H9 (cell line): ENCODE data around the gene PCBP4. TPM values are rescaled to one million over a fixed set of nuclear protein-coding genes. Genes with fewer than 3 reads are reported as not detected.
A peak's percentile ranks its signal among the peaks of the same experiment; 100 is the strongest.

ENCODE experiments used
- DNase-seq: peaks from one replicate; pipeline ENCODE4 v3.0.0-alpha.2; 2017
- H2AFZ ChIP-seq: one replicate; pipeline ENCODE4 v1.6.1; 2013; ENCODE audit warnings: mild to moderate bottlenecking, low read length, control low read depth, moderate library complexity
- H2AK5ac ChIP-seq: 2 replicates; pipeline ENCODE4 v1.6.1; 2013; ENCODE audit warnings: low read length, control low read depth, mixed read lengths; ENCODE audit not compliant: insufficient read length
- H2BK120ac ChIP-seq: one replicate; pipeline ENCODE4 v1.6.1; 2013; ENCODE audit warnings: low read depth, mild to moderate bottlenecking, low read length, control low read depth, inconsistent platforms; ENCODE audit not compliant: poor library complexity, severe bottlenecking
- H2BK12ac ChIP-seq: 2 replicates; pipeline ENCODE4 v1.6.1; 2013; ENCODE audit warnings: low read length, control low read depth, mixed read lengths, low read depth; ENCODE audit not compliant: insufficient read length
- H2BK15ac ChIP-seq: 2 replicates; pipeline ENCODE4 v1.6.1; 2013; ENCODE audit warnings: low read depth, low read length, control low read depth
- H2BK20ac ChIP-seq: one replicate; pipeline ENCODE4 v1.6.1; 2013; ENCODE audit warnings: low read depth, mild to moderate bottlenecking, low read length, control low read depth, inconsistent platforms; ENCODE audit not compliant: poor library complexity, severe bottlenecking
- H2BK5ac ChIP-seq: 2 replicates; pipeline ENCODE4 v1.6.1; 2013; ENCODE audit warnings: low read length, control low read depth, mixed read lengths; ENCODE audit not compliant: insufficient read length
- H3K14ac ChIP-seq: 2 replicates; pipeline ENCODE4 v1.6.1; 2013; ENCODE audit warnings: low read length, control low read depth; ENCODE audit not compliant: insufficient read depth
- H3K18ac ChIP-seq: 2 replicates; pipeline ENCODE4 v1.6.1; 2013; ENCODE audit warnings: low read depth, mild to moderate bottlenecking, mixed read lengths, low read length, control low read depth; ENCODE audit not compliant: insufficient read length
- H3K23ac ChIP-seq: 2 replicates; pipeline ENCODE4 v1.6.1; 2013; ENCODE audit warnings: low read length, control low read depth, mixed read lengths, low read depth; ENCODE audit not compliant: insufficient read length
- H3K23me2 ChIP-seq: 2 replicates; pipeline ENCODE4 v1.6.1; 2013; ENCODE audit warnings: low read depth, mild to moderate bottlenecking, mixed read lengths, low read length, control low read depth; ENCODE audit not compliant: insufficient read length, poor library complexity, severe bottlenecking
- H3K27ac ChIP-seq: 2 replicates; pipeline ENCODE4 v1.5.1; 2013; ENCODE audit warnings: low read length, control low read depth, mixed read lengths, low read depth; ENCODE audit not compliant: insufficient read length
- H3K27me3 ChIP-seq: 2 replicates; pipeline ENCODE4 v1.6.1; 2013; ENCODE audit warnings: low read length, control low read depth, inconsistent platforms; ENCODE audit not compliant: insufficient read depth
- H3K4ac ChIP-seq: 2 replicates; pipeline ENCODE4 v1.6.1; 2013; ENCODE audit warnings: low read depth, mild to moderate bottlenecking, control low read depth, inconsistent platforms, low read length, moderate library complexity
- H3K4me1 ChIP-seq: 2 replicates; pipeline ENCODE4 v1.6.1; 2013; ENCODE audit warnings: low read length, control low read depth, inconsistent platforms; ENCODE audit not compliant: insufficient read depth
- H3K4me2 ChIP-seq: 2 replicates; pipeline ENCODE4 v1.6.1; 2013; ENCODE audit warnings: low read length, control low read depth, mixed read lengths; ENCODE audit not compliant: insufficient read length, insufficient read depth
- H3K56ac ChIP-seq: 2 replicates; pipeline ENCODE4 v1.6.1; 2013; ENCODE audit warnings: low read depth, mild to moderate bottlenecking, mixed read lengths, low read length, control low read depth; ENCODE audit not compliant: insufficient read length
- H3K79me1 ChIP-seq: 2 replicates; pipeline ENCODE4 v1.6.1; 2013; ENCODE audit warnings: low read depth, mild to moderate bottlenecking, moderate library complexity, low read length, control low read depth, inconsistent platforms; ENCODE audit not compliant: insufficient read depth, poor library complexity, severe bottlenecking
- H3K79me2 ChIP-seq: 2 replicates; pipeline ENCODE4 v1.6.1; 2013; ENCODE audit warnings: low read length, control low read depth, inconsistent platforms; ENCODE audit not compliant: insufficient read depth
- H3K9ac ChIP-seq: 2 replicates; pipeline ENCODE4 v1.6.1; 2013; ENCODE audit warnings: low read length, control low read depth, mixed read lengths; ENCODE audit not compliant: insufficient read length; ENCODE audit errors: extremely low read depth
- H3K9me3 ChIP-seq: one replicate; pipeline ENCODE4 v1.6.1; 2013; ENCODE audit warnings: low read depth, low read length, inconsistent platforms; ENCODE audit not compliant: control insufficient read depth
- H3T11ph ChIP-seq: one replicate; pipeline ENCODE4 v1.6.1; 2013; ENCODE audit warnings: mild to moderate bottlenecking, low read length, control low read depth, inconsistent platforms
- H4K20me1 ChIP-seq: one replicate; pipeline ENCODE4 v1.6.1; 2013; ENCODE audit not compliant: control insufficient read depth, insufficient read length, insufficient read depth
- H4K5ac ChIP-seq: 2 replicates; pipeline ENCODE4 v1.6.1; 2013; ENCODE audit warnings: low read depth, mild to moderate bottlenecking, mixed read lengths, low read length, control low read depth; ENCODE audit not compliant: insufficient read length
- H4K8ac ChIP-seq: replicated peaks from 2 replicates; pipeline ENCODE4 v1.6.1; 2013; ENCODE audit warnings: low read length, control low read depth, mixed read lengths, low read depth; ENCODE audit not compliant: insufficient read length
- H4K91ac ChIP-seq: 2 replicates; pipeline ENCODE4 v1.6.1; 2013; ENCODE audit warnings: low read depth, mild to moderate bottlenecking, moderate library complexity, mixed read lengths, low read length, control low read depth; ENCODE audit not compliant: insufficient read length
- H3K27ac Mint-ChIP-seq, 3 experiments: 2 replicates in 2 of 3; 3 replicates in 1 of 3; pipeline ENCODE4 v1.8.0; 2020 to 2021; ENCODE audit warnings: mixed read lengths in 3 of 3, mild to moderate bottlenecking in 1 of 3, moderate library complexity in 1 of 3
- H3K27me3 Mint-ChIP-seq: 2 replicates; pipeline ENCODE4 v1.8.0; 2021; ENCODE audit warnings: low read depth, mild to moderate bottlenecking, moderate library complexity, mixed read lengths
- H3K36me3 Mint-ChIP-seq, 3 experiments: 2 replicates in 2 of 3; 3 replicates in 1 of 3; pipeline ENCODE4 v1.8.0; 2020 to 2021; ENCODE audit warnings: low read depth in 3 of 3, mixed read lengths in 3 of 3; ENCODE audit not compliant: insufficient read depth in 1 of 3
- H3K4me1 Mint-ChIP-seq, 2 experiments: 2 replicates each; pipeline ENCODE4 v1.8.0; 2020; ENCODE audit warnings: mixed read lengths in 2 of 2
- H3K4me3 Mint-ChIP-seq, 2 experiments: 2 replicates in 1 of 2; 3 replicates in 1 of 2; pipeline ENCODE4 v1.8.0; 2020 to 2021; ENCODE audit warnings: mild to moderate bottlenecking in 2 of 2, mixed read lengths in 2 of 2, moderate library complexity in 1 of 2
- H3K9me3 Mint-ChIP-seq, 2 experiments: 2 replicates in 1 of 2; 3 replicates in 1 of 2; pipeline ENCODE4 v1.8.0; 2020; ENCODE audit warnings: mild to moderate bottlenecking in 2 of 2, mixed read lengths in 2 of 2, moderate library complexity in 1 of 2
- CTCF ChIP-seq: fragments of 200-600 bp; sonication (generic); conservative IDR thresholded peaks from 3 replicates; pipeline ENCODE4 v1.8.0; 2021; ENCODE audit warnings: antibody characterized with exemption, mild to moderate bottlenecking
- WGBS: extraction: QIAGEN DNeasy Blood & Tissue Kit; methylation state at CpG from one replicate; pipeline ENCODE4 v1.1.7; 2013; ENCODE audit warnings: missing lambda C conversion rate, low lambda C conversion rate, mixed read lengths; ENCODE audit not compliant: insufficient read length; ENCODE audit errors: extremely low coverage; 5-methylcytosine and 5-hydroxymethylcytosine counted together
- total RNA-seq: library from RNA; stranded (reverse); gene quantifications from 2 replicates; pipeline ENCODE4 v1.2.1, GENCODE V29; 2021

The PCBP4 gene
- total RNA-seq, 1 experiment from 2014 or later: 24.6 TPM

- Histone ChIP-seq H3K4me1 (peaks cover 3% of the 10 kb centered on the region; the same call in 1 of the 2 replicates), H2BK15ac (no peak overlapping the region; the same call in 1 of the 2 replicates), H4K20me1 (peaks cover 3% of the 10 kb centered on the region), H3T11ph (no peak overlapping the region), H3K79me2 (no peaks in the 10 kb centered on the region), H3K56ac (no peak overlapping the region), H2BK5ac (no peak overlapping the region), H3K27ac (no peak overlapping the region), H3K23ac (no peak overlapping the region), H4K5ac (no peak overlapping the region), H3K18ac (no peak overlapping the region), H2AK5ac (no peak overlapping the region), H3K9ac (no peak overlapping the region), H3K4ac (no peak overlapping the region), H4K91ac (no peak overlapping the region), H3K9me3 (no peaks in the 10 kb centered on the region), H3K14ac (no peak overlapping the region), H2BK12ac (no peak overlapping the region), H2BK120ac (no peak overlapping the region), H2AFZ (no peak overlapping the region), H4K8ac (no peak overlapping the region), H2BK20ac (no peak overlapping the region), H3K79me1 (no peaks in the 10 kb centered on the region), H3K23me2 (no peaks in the 10 kb centered on the region), H3K4me2 (no peak overlapping the region), H3K27me3 (no peaks in the 10 kb centered on the region)
- Mint-ChIP-seq H3K4me1 (peaks cover 17 to 28% of the 10 kb centered on the region in 2 experiments), H3K27me3 (peaks cover 1% of the 10 kb centered on the region; the same call in 1 of the 2 replicates), H3K27ac (peak overlapping the region; percentile 44 to 86 (median 50); a peak in 4 of 7 replicates), H3K9me3 (no peaks in the 10 kb centered on the region), H3K4me3 (no peak overlapping the region; a peak in 1 of 5 replicates), H3K36me3 (peaks cover 19 to 26% (median 23%) of the 10 kb centered on the region in 3 experiments)
- no CpG with 5 or more reads among the region's 15 CpGs for WGBS
- no peak for DNase-seq
- no peak for TF ChIP-seq CTCF
Observed at GRCh38 chr3:51988286-51989146, 21.3 kb upstream of the PCBP4 start.
